Glutamatergic neuron (in vitro differentiated cells): ENCODE measurements around the gene GPR55. TPM values are rescaled to one million over a fixed set of nuclear protein-coding genes. Genes with fewer than 3 reads are reported as not detected.

ENCODE experiments used
- DNase-seq: peaks from one replicate; pipeline ENCODE4 v3.0.0; 2022
- H3K27ac Mint-ChIP-seq: one replicate; pipeline ENCODE4 v1.8.0; 2020; ENCODE audit warnings: mild to moderate bottlenecking, mixed read lengths, inconsistent platforms; ENCODE audit not compliant: unreplicated experiment
- H3K27me3 Mint-ChIP-seq: one replicate; pipeline ENCODE4 v1.8.0; 2020; ENCODE audit warnings: mild to moderate bottlenecking, moderate library complexity, mixed read lengths, inconsistent platforms; ENCODE audit not compliant: unreplicated experiment
- H3K36me3 Mint-ChIP-seq: one replicate; pipeline ENCODE4 v1.8.0; 2020; ENCODE audit warnings: mild to moderate bottlenecking, mixed read lengths, inconsistent platforms; ENCODE audit not compliant: unreplicated experiment
- H3K4me1 Mint-ChIP-seq: one replicate; pipeline ENCODE4 v1.8.0; 2020; ENCODE audit warnings: mild to moderate bottlenecking, low read depth, mixed read lengths, inconsistent platforms; ENCODE audit not compliant: unreplicated experiment
- H3K4me3 Mint-ChIP-seq: one replicate; pipeline ENCODE4 v1.8.0; 2020; ENCODE audit warnings: mild to moderate bottlenecking, mixed read lengths, inconsistent platforms; ENCODE audit not compliant: unreplicated experiment
- H3K9me3 Mint-ChIP-seq: one replicate; pipeline ENCODE4 v1.8.0; 2020; ENCODE audit warnings: mild to moderate bottlenecking, moderate library complexity, mixed read lengths, inconsistent platforms; ENCODE audit not compliant: unreplicated experiment
- CTCF ChIP-seq: fragments of 200-600 bp; sonication (generic); IDR thresholded peaks from one replicate; pipeline ENCODE4 v1.5.0; 2021; ENCODE audit not compliant: partially characterized antibody, unreplicated experiment
- total RNA-seq: library from RNA; stranded (reverse); fragmentation: NEBNext Ultra II Directional; extraction: Animal tissue kit (Norgen Biotek cat#: 25700); gene quantifications from one replicate; pipeline ENCODE4 v1.2.1, GENCODE V29; 2021; ENCODE audit not compliant: unreplicated experiment

GPR55 gene
- total RNA-seq, 1 donor from 2014 or later: not detected

GRCh38 chr2:230893841-230894781 lies 30.9 kb downstream of the GPR55 start:
- DNase-seq: no peak
- H3K4me3 Mint-ChIP-seq: no peak overlapping the region

GRCh38 chr2:230893338-230893737 lies 31.7 kb downstream of the GPR55 start:
- TF ChIP-seq CTCF: no peak
- no peak for DNase-seq
- Mint-ChIP-seq H3K27ac (no peak overlapping the region), H3K4me3 (no peak overlapping the region), H3K36me3 (no peaks in the 10 kb centered on the region), H3K27me3 (peaks cover 5% of the 10 kb centered on the region), H3K9me3 (no peaks in the 10 kb centered on the region), H3K4me1 (peaks cover 7% of the 10 kb centered on the region)

More at GRCh38 chr2:230893841-230894781, 30.9 kb downstream of the GPR55 start:
- Mint-ChIP-seq H3K36me3 (no peaks in the 10 kb centered on the region), H3K27me3 (peaks cover 5% of the 10 kb centered on the region), H3K9me3 (no peaks in the 10 kb centered on the region), H3K4me1 (peaks cover 7% of the 10 kb centered on the region), H3K27ac (no peak overlapping the region)
- no peak for TF ChIP-seq CTCF

- Mint-ChIP-seq H3K4me3 (no peak overlapping the region), H3K9me3 (no peaks in the 10 kb centered on the region), H3K27ac (no peak overlapping the region), H3K4me1 (peaks cover 7% of the 10 kb centered on the region), H3K36me3 (no peaks in the 10 kb centered on the region), H3K27me3 (peaks cover 2% of the 10 kb centered on the region)
- DNase-seq: no peak
- TF ChIP-seq CTCF: no peak
Observed at GRCh38 chr2:230891509-230891908, 33.5 kb downstream of the GPR55 start.

- Mint-ChIP-seq H3K27me3 (peaks cover 2% of the 10 kb centered on the region), H3K4me3 (no peak overlapping the region), H3K9me3 (no peaks in the 10 kb centered on the region), H3K27ac (no peak overlapping the region), H3K4me1 (peaks cover 10% of the 10 kb centered on the region), H3K36me3 (no peaks in the 10 kb centered on the region)
- TF ChIP-seq CTCF: no peak
- DNase-seq: no peak
Observed at GRCh38 chr2:230891064-230891463, 34.0 kb downstream of the GPR55 start.

GRCh38 chr2:230890646-230891045 lies 34.4 kb downstream of the GPR55 start:
- Mint-ChIP-seq H3K27ac (no peak overlapping the region), H3K4me1 (peaks cover 14% of the 10 kb centered on the region), H3K4me3 (no peak overlapping the region), H3K9me3 (no peaks in the 10 kb centered on the region), H3K27me3 (peaks cover 2% of the 10 kb centered on the region), H3K36me3 (no peaks in the 10 kb centered on the region)
- DNase-seq: no peak
- TF ChIP-seq CTCF: no peak
